SH-SY5Y (cell line): ENCODE data around the gene RNF112.

Experiments
- GATA2 ChIP-seq: IDR thresholded peaks from 2 replicates; pipeline ENCODE4 v1.6.1; 2011; ENCODE audit warnings: mild to moderate bottlenecking, low read depth, low read length
- GATA3 ChIP-seq: IDR thresholded peaks from 2 replicates; pipeline ENCODE4 v1.6.1; 2011; ENCODE audit warnings: low read depth, mild to moderate bottlenecking, low read length, moderate library complexity

DNA sequence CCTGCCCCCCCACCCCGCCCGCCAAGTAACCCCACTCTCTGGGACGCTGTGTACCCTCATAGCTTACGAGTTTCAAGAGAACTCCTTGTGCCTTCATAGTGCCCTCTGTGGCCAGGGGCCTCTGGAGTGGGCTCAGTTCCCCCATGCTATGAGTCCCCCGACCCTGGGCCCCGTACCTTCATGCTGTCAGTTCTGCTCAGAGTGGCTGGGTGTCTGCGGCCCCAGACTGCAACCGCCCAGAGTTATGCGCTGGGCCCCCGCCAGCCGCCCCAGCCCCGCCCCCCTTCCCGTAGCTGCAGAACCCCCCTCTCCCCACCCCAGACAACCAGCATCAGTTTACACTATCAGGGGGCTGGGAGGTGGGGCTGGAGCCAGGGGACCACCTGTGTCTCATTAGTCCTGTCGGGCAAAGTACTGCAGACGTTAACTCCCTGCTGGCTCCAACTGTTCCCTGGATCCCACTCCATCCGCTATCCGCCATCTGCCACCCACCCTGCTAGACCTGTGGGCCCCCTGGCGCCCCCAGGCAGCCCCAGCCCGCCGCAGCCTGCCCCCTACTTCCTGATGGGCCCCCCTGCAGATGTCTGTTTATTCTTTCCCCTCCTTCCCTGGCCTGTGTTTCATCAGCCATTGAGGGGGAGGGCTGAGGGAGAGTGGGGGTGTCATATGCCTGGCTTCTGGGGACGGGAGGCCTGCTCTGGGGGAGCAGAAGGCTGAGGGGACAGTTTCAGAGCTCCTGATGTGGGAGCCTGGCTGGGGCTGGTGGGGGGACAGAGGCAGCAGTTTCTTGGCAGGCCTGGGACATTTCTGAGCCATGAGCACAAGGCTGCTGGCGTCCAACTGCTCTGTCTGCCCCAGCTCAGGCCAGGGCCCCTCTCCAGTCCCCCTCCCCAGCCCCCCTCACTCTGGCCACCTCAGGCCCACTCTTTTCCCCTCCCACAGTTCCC, 23.8 kb upstream of the RNF112 start, which contains the start of gene MFAP4:
- TF ChIP-seq GATA3 (no peak), GATA2 (peak; percentile 72)
